GM21786 (cell line): ENCODE data around the gene GPR12.

Source experiments
- ATAC-seq: cut with Tn5 transposase; IDR thresholded peaks from one replicate; pipeline ENCODE4 v1.9.1; 2021; ENCODE audit not compliant: unreplicated experiment

Gene GPR12

GRCh38 chr13:26705536-26705935, 55.0 kb downstream of the GPR12 start:
- ATAC-seq: no peak
